Natural killer cell (primary cell): Measurements from ENCODE around the gene SNX11. TPM values are rescaled to one million over a fixed set of nuclear protein-coding genes. Genes with fewer than 3 reads are reported as not detected.

Experiments used
- ATAC-seq, 3 donors: fragments of 150-1000 bp in 2 of 3; fragments of 200-7000 bp in 1 of 3; cut with Tn5 transposase; 1 replicate in 1 of 3; 2 replicates in 2 of 3; pipeline ENCODE4 v1.10.0; 2021; ENCODE audit warnings: mild to moderate bottlenecking in 2 of 3, moderate library complexity in 2 of 3
- DNase-seq, 2 donors: peaks; one replicate each; pipeline versions ENCODE4 v3.0.0 to v3.0.0-alpha.2; 2013 to 2021; ENCODE audit warnings: mixed read lengths in 1 of 2
- H3K27ac ChIP-seq: one replicate; pipeline ENCODE4 v1.5.1; 2013; ENCODE audit warnings: mild to moderate bottlenecking, low read length
- H3K27me3 ChIP-seq: one replicate; pipeline ENCODE4 v1.6.1; 2013; ENCODE audit warnings: low read length; ENCODE audit not compliant: control insufficient read depth, insufficient read depth
- H3K36me3 ChIP-seq: one replicate; pipeline ENCODE4 v1.6.1; 2013; ENCODE audit warnings: low read length; ENCODE audit not compliant: control insufficient read depth, insufficient read depth
- H3K4me1 ChIP-seq: one replicate; pipeline ENCODE4 v1.6.1; 2013; ENCODE audit warnings: low read length; ENCODE audit not compliant: control insufficient read depth, insufficient read depth
- H3K4me3 ChIP-seq: one replicate; pipeline ENCODE4 v1.5.1; 2013; ENCODE audit warnings: low read length
- H3K9me3 ChIP-seq: one replicate; pipeline ENCODE4 v1.6.1; 2013; ENCODE audit warnings: low read length; ENCODE audit not compliant: control insufficient read depth, insufficient read depth
- H3K27ac Mint-ChIP-seq, 2 donors: one replicate each; pipeline ENCODE4 v1.8.0; 2022; ENCODE audit warnings: mild to moderate bottlenecking in 2 of 2, mixed read lengths in 2 of 2, moderate library complexity in 1 of 2
- H3K27me3 Mint-ChIP-seq, 2 donors: one replicate each; pipeline ENCODE4 v1.8.0; 2022; ENCODE audit warnings: low read depth in 2 of 2, mixed read lengths in 2 of 2
- H3K36me3 Mint-ChIP-seq: one replicate; pipeline ENCODE4 v1.8.0; 2022; ENCODE audit warnings: mixed read lengths
- H3K4me1 Mint-ChIP-seq, 2 donors: one replicate each; pipeline ENCODE4 v1.8.0; 2022; ENCODE audit warnings: mixed read lengths in 2 of 2
- H3K4me3 Mint-ChIP-seq: one replicate; pipeline ENCODE4 v1.8.0; 2022; ENCODE audit warnings: mild to moderate bottlenecking, moderate library complexity, mixed read lengths
- H3K9me3 Mint-ChIP-seq, 2 donors: one replicate each; pipeline ENCODE4 v1.8.0; 2022; ENCODE audit warnings: mixed read lengths in 2 of 2
- CTCF ChIP-seq: fragments of 200-600 bp; IDR thresholded peaks from one replicate; pipeline ENCODE4 v1.8.0; 2022; ENCODE audit warnings: antibody characterized with exemption
- WGBS: methylation state at CpG from one replicate; pipeline ENCODE4 v1.1.7; 2013; ENCODE audit warnings: missing lambda C conversion rate; ENCODE audit not compliant: insufficient coverage; 5-methylcytosine and 5-hydroxymethylcytosine counted together
- intact Hi-C: fragments of 100-400 bp; cut with micrococcal nuclease; formaldehyde crosslinking; loops from one replicate; pipeline ENCODE4 v1.14.2; 2022
- total RNA-seq, 4 donors: library from RNA; stranded (reverse); fragments of 120-200 nt in 1 of 4; gene quantifications; one replicate each; pipeline versions ENCODE4 v1.2.3 to v1.2.4, GENCODE V29; 2013 to 2022

SNX11 gene
- total RNA-seq, 3 donors from 2014 or later (not counting 1 experiment from before 2014, with no cell fraction given), result 22.4 to 43.2 (median 33.2) TPM

- Histone ChIP-seq H3K4me1 (no peaks in the 10 kb centered on the region), H3K27me3 (no peaks in the 10 kb centered on the region), H3K27ac (no peak overlapping the region), H3K9me3 (no peaks in the 10 kb centered on the region), H3K4me3 (no peak overlapping the region), H3K36me3 (peaks cover 25% of the 10 kb centered on the region)
- Mint-ChIP-seq H3K4me1 (peaks cover 0 to 1% of the 10 kb centered on the region in 2 donors), H3K36me3 (no peaks in the 10 kb centered on the region), H3K27me3 (no peaks in the 10 kb centered on the region), H3K9me3 (no peaks in the 10 kb centered on the region), H3K27ac (peak overlapping the region in 1 of 2 donors; percentile 41), H3K4me3 (no peak overlapping the region)
- WGBS, result 90% methylated on average over 8 of the region's 9 CpGs
- TF ChIP-seq CTCF, result no peak
- no peak for DNase-seq
- ATAC-seq, result no peak
- intact Hi-C loops, result no loop called here
These were observed 18.4 kb downstream of the SNX11 start for GRCh38 chr17:48125829-48126531.

- no peak overlapping the region for H3K4me3 Mint-ChIP-seq
- no peaks in the 10 kb centered on the region for H3K36me3 Mint-ChIP-seq
- no peak for TF ChIP-seq CTCF
These were observed 18.9 kb downstream of the SNX11 start for GRCh38 chr17:48126532-48126850.

GRCh38 chr17:48127371-48128051 lies 19.9 kb downstream of the SNX11 start:
- Histone ChIP-seq H3K4me3 (no peak overlapping the region), H3K9me3 (no peaks in the 10 kb centered on the region), H3K27me3 (no peaks in the 10 kb centered on the region), H3K27ac (no peak overlapping the region), H3K4me1 (no peaks in the 10 kb centered on the region), H3K36me3 (peaks cover 15% of the 10 kb centered on the region)
- intact Hi-C loops, result no loop called here
- peaks cover 0 to 6% of the 10 kb centered on the region in 2 donors for H3K4me1 Mint-ChIP-seq
- no peaks in the 10 kb centered on the region for H3K27me3 Mint-ChIP-seq
- H3K36me3 Mint-ChIP-seq, result no peaks in the 10 kb centered on the region
- DNase-seq (no peak), ATAC-seq (no peak)
- H3K9me3 Mint-ChIP-seq, result no peaks in the 10 kb centered on the region
- no peak overlapping the region for H3K4me3 Mint-ChIP-seq
- 86% methylated on average over 9 of the region's 9 CpGs for WGBS
- peak overlapping the region; percentile 43 to 54 for H3K27ac Mint-ChIP-seq
- TF ChIP-seq CTCF, result no peak

More at GRCh38 chr17:48126532-48126850, 18.9 kb downstream of the SNX11 start:
- no peak overlapping the region for H3K27ac ChIP-seq
- no peak for ATAC-seq
- 95% methylated on average over 7 of the region's 7 CpGs for WGBS
- H3K4me1 ChIP-seq, result no peaks in the 10 kb centered on the region
- H3K27ac Mint-ChIP-seq, result peak overlapping the region in 1 of 2 donors; percentile 41
- H3K36me3 ChIP-seq, result peaks cover 20% of the 10 kb centered on the region
- H3K27me3 Mint-ChIP-seq, result no peaks in the 10 kb centered on the region
- no peak overlapping the region for H3K4me3 ChIP-seq
- no peak for DNase-seq
- H3K27me3 ChIP-seq, result no peaks in the 10 kb centered on the region
- no peaks in the 10 kb centered on the region for H3K9me3 ChIP-seq
- peaks cover 0 to 6% of the 10 kb centered on the region in 2 donors for H3K4me1 Mint-ChIP-seq
- intact Hi-C loops, result no loop called here
- no peaks in the 10 kb centered on the region for H3K9me3 Mint-ChIP-seq
